Fibroblast of peridontal ligament (primary cell): ENCODE data around the gene ARFGEF3.
"Not testable (repeated sequence)": the region's sequence is repeated elsewhere in the genome, so short reads cannot be mapped to it uniquely, and the experiment has no call there.

ENCODE experiments used
- DNase-seq: peaks from one replicate; pipeline ENCODE4 v3.0.0-alpha.2; 2010; ENCODE audit errors: extremely low read depth

Gene ARFGEF3

GRCh38 chr6:138346302-138347195, 184.8 kb downstream of the ARFGEF3 start:
- DNase-seq, result peak; percentile 52

- no peak for DNase-seq
These were observed 186.1 kb downstream of the ARFGEF3 start for GRCh38 chr6:138347864-138348263.

- DNase-seq, result peak; percentile 67
These were observed 188.2 kb downstream of the ARFGEF3 start for GRCh38 chr6:138349891-138350290.

GRCh38 chr6:138357928-138358327, 196.2 kb downstream of the ARFGEF3 start:
- no peak for DNase-seq

- not testable (repeated sequence) for DNase-seq
These were observed 206.9 kb downstream of the ARFGEF3 start for GRCh38 chr6:138368684-138369083.

- DNase-seq, result no peak
These were observed 209.1 kb downstream of the ARFGEF3 start for GRCh38 chr6:138370631-138371451.

GRCh38 chr6:138371452-138371711, 209.6 kb downstream of the ARFGEF3 start:
- DNase-seq, result no peak

- DNase-seq, result no peak
These were observed 210.0 kb downstream of the ARFGEF3 start for GRCh38 chr6:138371720-138372119.

GRCh38 chr6:138372711-138373463, 211.1 kb downstream of the ARFGEF3 start:
- no peak for DNase-seq

- no peak for DNase-seq
These were observed 212.5 kb downstream of the ARFGEF3 start for GRCh38 chr6:138374230-138374629.

- no peak for DNase-seq
These were observed 213.1 kb downstream of the ARFGEF3 start for GRCh38 chr6:138374815-138375214.

- no peak for DNase-seq
These were observed 215.3 kb downstream of the ARFGEF3 start for GRCh38 chr6:138377042-138377441.

- DNase-seq, result no peak
These were observed 216.1 kb downstream of the ARFGEF3 start, which contains the start of gene SMIM28 for GRCh38 chr6:138377844-138378243. TSS of gene SMIM28 (plus strand) at chr6:138377905. CDS start at chr6:138378073, 168 bp downstream.

- no peak for DNase-seq
These were observed 216.7 kb downstream of the ARFGEF3 start for GRCh38 chr6:138378463-138378862.

- no peak for DNase-seq
These were observed 220.9 kb downstream of the ARFGEF3 start for GRCh38 chr6:138382498-138383265.

- DNase-seq, result no peak
These were observed 222.0 kb downstream of the ARFGEF3 start for GRCh38 chr6:138383776-138384175.

GRCh38 chr6:138386897-138387296, 225.2 kb downstream of the ARFGEF3 start:
- no peak for DNase-seq

GRCh38 chr6:138387577-138388368, 226.0 kb downstream of the ARFGEF3 start:
- DNase-seq, result no peak

- DNase-seq, result no peak
These were observed 227.8 kb downstream of the ARFGEF3 start for GRCh38 chr6:138389551-138389950.
